C4-2B (cell line): ENCODE results near the gene FAM168A.

Experiments used
- H3K27ac ChIP-seq: fragments of 450-650 bp; 2 replicates; pipeline ENCODE4 v1.5.1; 2017
- CTCF ChIP-seq: fragments of 450-650 bp; conservative IDR thresholded peaks from 2 replicates; pipeline ENCODE4 v1.5.1; 2017; ENCODE audit warnings: mild to moderate bottlenecking
- ZFX ChIP-seq: fragments of 450-650 bp; IDR thresholded peaks from 2 replicates; pipeline ENCODE4 v1.6.1; 2017

The FAM168A gene

GRCh38 chr11:73406619-73407018 is 191.3 kb downstream of the FAM168A start:
- TF ChIP-seq CTCF (no peak), ZFX (no peak)

DNA sequence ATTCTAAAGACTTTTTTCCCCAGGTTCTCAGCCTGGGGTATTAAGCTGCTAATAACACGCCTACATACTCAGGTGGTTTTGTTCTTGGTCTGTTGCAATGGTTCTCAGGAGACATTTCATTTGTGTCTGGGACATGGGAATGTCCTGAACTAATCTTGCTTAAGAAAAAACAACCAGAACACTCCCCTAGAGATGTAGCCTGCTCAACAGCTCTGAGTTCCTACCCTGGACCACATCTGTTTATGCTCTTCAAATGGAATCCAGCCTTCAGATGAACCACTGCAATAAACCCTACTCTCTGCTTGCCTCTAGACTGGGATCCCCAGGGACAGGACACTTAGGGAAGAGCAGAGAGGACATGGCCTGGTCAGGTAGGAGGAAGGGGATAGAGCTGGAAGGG is 191.8 kb downstream of the FAM168A start:
- no peak for TF ChIP-seq ZFX
- H3K27ac ChIP-seq = no peak overlapping the region

More at GRCh38 chr11:73406619-73407018, 191.3 kb downstream of the FAM168A start:
- no peak overlapping the region for H3K27ac ChIP-seq

DNA sequence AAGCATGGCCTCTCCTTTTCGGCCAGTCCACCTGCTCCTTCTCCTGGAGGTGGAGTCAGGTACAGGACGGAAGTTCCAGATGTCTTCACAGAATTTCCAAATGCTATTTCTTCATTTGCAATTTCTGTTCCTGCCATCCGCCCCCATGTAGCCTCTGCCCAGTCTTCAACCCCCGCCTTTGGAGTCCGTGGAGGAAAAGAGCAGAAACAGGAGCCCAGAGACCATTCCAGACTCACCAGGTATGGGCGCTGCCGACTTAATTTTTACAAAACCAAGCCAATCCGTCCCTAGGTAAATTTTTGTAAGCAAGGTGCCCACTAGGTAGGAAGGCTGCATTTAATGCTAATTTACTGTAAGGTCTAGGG is 192.8 kb downstream of the FAM168A start:
- no peak overlapping the region for H3K27ac ChIP-seq
- no peak for TF ChIP-seq ZFX
- TF ChIP-seq CTCF = no peak

- H3K27ac ChIP-seq = no peak overlapping the region
Measured at GRCh38 chr11:73404506-73405145, 193.3 kb downstream of the FAM168A start.

GRCh38 chr11:73404048-73404447 is 193.9 kb downstream of the FAM168A start:
- TF ChIP-seq CTCF (peak; percentile 77), ZFX (no peak)
- H3K27ac ChIP-seq = no peak overlapping the region

More at GRCh38 chr11:73404506-73405145, 193.3 kb downstream of the FAM168A start:
- TF ChIP-seq ZFX (no peak), CTCF (no peak)

DNA sequence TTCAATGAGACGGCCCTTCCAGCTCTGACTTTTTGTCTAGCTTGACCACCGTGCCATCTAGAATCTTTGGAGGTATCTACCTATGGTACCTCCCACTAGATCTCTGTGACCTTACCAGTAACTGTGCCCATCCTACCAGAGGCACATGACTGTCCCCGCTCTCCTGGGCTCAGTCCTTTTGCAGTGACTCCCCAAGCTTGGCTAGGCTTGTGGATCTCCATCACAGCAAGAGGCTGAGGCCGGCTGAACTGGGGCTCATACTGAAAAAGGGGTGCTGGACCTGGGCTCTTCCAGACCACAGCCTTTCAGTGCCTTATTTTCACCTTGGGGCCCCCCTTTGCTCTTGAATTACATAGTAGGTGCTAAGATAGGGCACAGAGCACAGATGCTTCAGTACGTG is 194.4 kb downstream of the FAM168A start:
- TF ChIP-seq ZFX (no peak), CTCF (no peak)
- no peak overlapping the region for H3K27ac ChIP-seq

DNA sequence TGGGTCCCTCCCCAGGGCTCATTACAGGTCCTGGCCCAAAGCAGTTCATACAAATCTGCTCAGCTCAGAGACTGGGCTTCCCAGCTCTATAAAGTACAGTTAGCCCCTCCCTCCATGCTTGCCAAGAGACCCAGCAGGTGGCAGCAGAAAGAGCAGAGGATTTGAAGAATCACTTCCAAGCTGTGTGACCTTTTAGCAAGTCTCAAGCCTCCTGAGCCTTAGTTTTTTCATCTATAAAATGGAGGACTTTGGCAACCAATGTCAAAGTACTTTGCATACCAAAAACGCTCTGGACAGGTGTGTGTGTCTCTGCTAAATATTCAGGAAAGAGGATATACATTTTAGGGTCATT is 195.1 kb downstream of the FAM168A start:
- TF ChIP-seq ZFX (no peak), CTCF (peak; percentile 28)
- H3K27ac ChIP-seq = no peak overlapping the region
